Measurements from ENCODE around the gene TMEM132C.

- no peak for TF ChIP-seq POLR2A (IDR thresholded peaks at IDR 0.05; ENCODE audit: low read depth, low read length)
- no peak for TF ChIP-seq SPI1 (IDR thresholded peaks at IDR 0.05; ENCODE audit: low read depth, low read length)
Observed at GRCh38 chr12:128537668-128538067, 270.7 kb downstream of the TMEM132C start.
